Stimulated activated naive CD4-positive, alpha-beta T cell (primary cell): ENCODE measurements around the gene MACROH2A1.
"Not testable (repeated sequence)": the region's sequence is repeated elsewhere in the genome, so short reads cannot be mapped to it uniquely, and the experiment has no call there.

Source experiments
- DNase-seq, 6 experiments: peaks; one replicate each; lab custom pipeline; 2025; lab: John Stamatoyannopoulos, UW

MACROH2A1 gene

DNA sequence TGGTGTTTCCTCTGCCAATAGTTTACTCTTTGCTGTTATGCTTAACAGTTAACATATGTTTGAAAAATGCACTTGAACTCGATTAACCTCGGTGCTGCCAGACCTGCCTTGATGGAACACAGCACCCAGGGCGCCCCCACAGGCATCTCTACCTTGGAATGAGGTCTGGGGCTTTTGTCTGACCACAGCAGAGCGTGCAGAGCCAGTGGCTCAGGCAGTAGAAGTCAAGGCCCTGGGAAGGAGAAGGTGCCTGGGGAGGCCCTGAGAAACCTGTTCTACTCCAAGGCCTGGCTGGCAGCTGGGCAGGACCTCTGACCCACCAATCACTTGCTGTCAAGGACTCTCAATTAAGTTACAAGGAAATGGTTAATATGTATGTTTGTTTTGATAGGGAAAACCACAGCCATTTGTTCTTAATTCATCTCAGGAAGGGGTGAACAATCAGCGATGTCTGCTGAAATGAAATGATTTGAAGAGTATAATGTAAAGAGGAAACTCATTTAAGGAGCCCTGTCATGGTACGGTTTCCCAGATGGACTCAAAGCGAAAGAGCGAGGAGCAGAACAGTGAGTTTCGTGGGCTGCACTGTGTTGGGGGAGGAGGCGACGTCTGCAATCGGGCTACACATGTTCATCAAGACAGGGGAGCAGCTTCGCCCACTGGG is 21.9 kb downstream of the MACROH2A1 start:
- DNase-seq = no peak

DNA sequence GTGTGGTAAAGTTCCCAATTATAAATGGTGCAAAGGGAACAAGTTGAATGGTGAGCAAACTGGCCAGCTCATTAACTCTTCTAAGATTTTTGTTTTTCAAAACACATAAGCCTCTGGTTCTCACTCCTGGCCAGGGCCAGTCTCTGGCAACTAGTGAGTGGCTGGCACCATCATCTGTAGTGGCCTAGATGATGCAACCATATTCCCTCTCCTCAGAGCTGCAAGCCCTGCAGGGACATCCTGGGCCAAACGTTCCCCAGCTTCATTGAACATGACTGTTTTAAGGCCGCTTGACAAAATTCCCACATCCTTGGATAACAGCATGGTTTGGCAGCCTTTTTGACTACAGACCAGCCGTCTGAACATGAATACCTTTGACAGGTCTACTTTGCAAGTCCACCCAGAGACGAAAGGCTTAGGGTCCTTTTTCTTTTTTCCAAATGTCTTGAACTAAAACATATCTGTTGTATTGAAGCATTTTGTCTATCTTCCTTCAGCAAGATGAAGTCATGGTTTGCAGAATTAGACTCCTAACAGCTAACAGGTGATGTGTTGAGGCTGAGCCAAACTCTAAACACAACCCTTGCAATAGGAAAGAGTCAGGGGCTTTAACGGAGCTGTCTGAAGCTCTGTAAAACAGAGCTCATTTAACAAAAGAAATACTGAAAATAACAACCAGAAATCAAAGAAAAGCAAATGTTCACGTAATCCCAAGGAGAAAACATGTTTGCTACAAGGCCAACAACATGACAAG is 23.8 kb downstream of the MACROH2A1 start:
- DNase-seq = no peak

DNA sequence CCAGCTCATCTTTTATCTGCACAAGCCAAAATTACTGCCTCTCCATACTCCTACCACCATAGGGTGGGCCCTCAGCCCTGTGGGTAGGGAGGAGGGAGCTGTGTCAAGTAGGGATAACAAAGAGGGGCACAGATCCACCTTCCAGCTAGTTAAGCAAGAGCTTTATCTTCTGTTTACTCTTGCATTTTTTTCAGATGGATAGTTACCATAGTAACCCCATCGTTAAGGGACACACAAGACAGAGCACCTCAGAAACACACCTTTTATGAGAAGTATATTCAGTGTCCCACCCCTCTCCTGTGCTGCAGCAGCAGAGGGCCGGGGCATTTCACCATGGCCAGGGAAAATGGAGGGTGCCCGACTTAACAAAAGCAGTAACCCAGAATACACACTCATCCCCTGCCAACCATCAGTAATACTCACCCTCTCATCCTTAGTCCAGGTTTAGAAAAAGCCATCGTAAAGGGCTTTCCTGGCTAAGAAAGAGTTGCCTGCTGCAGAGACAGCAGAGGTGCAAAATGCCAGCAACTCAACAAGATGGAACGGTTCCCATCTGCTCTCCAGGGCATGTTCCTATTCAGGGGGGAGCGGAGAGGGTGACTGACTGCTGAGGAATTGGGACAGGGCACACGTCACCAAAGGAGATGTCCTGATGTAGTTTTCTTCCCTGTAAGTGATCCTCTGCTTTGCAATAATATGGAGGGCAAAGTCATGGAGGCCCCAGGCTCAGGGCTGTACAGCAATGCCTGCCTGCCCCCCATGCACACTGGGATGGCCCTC is 25.1 kb downstream of the MACROH2A1 start:
- DNase-seq = peak in 1 of 6 experiments; percentile 10

DNA sequence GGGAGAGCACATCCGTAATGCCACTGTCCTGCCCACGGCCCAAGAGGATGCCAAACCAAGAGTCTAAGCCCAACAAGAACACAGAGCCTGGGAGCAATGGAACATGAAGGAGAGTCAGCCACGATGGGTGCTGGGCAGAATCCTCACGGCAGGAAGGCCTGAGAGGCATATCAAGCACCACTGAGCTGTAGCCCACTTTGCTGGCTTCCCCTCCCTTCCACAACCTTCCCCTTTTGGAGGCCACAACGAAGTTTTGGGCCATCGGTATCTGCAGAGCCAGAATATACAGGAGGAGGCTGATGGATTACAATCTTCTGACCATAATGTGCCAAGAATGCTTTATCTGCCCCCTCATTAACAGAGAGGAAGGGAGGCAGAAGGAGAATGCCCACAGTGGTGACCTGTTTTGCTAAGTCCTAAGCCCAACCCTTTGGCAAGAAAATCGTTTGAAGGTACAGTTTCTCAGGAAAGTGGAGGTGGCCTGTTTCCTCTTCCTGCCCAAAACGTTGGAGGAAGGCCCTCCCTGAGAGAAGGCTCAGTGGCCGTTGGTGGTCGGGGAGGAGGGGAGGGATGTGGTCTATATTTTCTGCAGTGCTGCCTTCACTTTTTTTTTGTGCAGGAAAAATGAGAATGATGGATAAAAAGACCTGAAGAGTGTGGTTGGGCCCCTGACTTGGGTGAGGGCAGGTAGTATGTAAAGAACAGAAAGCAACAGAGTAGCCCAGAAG is 26.2 kb downstream of the MACROH2A1 start:
- DNase-seq = no peak

DNA sequence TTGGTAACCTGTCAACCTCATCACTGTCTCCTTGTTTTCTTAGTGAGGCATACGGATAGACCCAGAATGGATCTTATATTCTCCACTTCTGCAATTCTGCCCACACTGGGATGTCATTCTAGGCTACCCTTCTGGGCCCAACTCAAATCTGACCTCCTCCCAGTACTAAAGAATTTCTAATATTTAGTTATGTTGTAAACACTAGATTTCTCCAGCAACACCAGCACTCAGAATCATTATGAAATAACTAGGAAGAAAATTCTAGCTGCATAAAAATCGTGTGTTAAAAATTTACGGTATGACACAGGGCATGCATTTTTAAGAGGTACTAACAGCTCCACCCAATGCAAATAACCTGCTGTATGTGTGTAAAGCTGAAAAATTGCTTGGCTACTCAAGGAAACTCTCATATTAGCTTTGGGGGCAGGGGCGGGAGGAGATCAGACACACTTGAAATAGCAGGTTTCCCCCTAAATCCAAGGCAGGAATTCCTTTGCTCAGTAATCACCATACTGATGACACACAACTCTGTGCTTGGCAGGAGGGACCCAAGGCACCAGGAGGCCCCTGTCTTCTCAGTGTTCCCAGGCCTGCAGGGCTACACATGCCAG is 27.3 kb downstream of the MACROH2A1 start:
- DNase-seq = no peak

DNA sequence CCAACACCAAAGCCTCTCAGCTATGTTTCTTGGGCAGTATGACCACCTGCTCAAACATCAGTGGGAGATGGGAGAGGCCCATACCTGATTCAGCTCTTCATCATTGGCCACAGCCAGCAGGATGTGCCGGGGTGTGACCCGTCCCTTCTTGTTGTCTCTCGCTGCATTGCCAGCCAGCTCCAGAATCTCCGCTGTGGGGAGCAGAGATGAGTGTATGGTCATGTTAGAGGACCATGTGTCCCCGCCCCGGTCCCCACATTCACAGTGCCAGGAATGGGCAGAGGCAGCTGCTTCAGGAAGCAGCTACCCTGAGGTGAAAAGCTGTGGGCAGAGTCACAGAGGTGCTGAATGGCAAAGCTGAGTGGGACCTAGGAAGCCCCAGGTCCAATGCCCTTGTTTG is 29.1 kb downstream of the MACROH2A1 start:
- no peak for DNase-seq

DNA sequence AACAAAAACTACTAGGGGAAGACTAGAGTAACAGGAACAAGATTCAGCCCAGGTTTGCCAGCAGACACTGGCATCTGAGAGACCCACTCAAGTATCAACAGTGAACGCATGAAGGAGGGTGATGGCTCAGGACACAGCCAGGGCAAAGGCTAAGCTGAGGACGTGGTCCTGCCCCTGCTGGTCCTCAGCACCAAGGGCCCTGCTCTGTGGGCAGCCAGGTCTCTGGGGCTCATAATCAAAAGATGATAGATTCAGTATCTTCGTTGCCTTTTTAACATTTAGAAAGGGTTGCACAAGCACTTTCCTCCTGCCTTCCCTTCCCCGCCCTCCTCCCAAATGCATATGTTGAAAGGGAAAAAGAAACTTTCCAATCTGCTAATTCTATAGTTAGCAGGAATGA is 31.5 kb downstream of the MACROH2A1 start:
- no peak for DNase-seq

DNA sequence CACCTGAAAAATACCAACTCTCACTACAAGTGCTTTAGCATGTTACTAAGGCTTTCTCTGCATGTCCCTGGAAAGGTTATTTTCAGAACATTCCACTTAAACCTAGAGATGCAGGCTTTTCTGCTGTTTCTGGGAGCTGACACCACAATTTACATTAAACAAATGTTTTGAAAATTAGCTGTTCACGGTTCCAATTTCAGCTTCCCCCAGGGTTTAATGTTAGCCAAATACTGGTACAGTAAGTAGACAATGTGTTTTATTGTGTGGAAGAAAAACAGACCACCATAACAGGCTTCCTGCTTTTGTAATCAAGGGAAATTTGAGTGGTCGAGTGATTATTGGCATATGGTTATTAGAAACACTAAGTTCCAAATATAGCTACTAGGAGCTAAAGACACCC is 32.0 kb downstream of the MACROH2A1 start:
- DNase-seq = no peak

DNA sequence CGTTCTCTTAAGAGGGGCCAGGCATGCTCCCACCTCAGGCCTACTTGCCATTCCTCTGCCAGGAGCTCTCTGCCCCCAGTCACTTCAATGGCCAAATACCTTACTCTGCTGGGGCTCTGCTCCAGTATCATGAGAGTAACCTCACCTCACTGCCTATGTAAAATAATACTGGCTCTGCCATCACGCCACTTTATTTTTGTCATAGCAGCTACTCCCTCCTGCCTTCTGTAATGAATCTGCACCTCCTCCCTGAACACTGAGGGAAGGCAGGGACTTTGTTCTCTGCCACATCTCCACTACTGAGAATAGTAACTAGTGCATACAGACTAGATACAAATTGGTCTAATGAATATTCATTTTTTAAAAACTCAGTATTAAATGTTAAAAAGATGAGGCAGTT is 33.8 kb downstream of the MACROH2A1 start:
- no peak for DNase-seq

DNA sequence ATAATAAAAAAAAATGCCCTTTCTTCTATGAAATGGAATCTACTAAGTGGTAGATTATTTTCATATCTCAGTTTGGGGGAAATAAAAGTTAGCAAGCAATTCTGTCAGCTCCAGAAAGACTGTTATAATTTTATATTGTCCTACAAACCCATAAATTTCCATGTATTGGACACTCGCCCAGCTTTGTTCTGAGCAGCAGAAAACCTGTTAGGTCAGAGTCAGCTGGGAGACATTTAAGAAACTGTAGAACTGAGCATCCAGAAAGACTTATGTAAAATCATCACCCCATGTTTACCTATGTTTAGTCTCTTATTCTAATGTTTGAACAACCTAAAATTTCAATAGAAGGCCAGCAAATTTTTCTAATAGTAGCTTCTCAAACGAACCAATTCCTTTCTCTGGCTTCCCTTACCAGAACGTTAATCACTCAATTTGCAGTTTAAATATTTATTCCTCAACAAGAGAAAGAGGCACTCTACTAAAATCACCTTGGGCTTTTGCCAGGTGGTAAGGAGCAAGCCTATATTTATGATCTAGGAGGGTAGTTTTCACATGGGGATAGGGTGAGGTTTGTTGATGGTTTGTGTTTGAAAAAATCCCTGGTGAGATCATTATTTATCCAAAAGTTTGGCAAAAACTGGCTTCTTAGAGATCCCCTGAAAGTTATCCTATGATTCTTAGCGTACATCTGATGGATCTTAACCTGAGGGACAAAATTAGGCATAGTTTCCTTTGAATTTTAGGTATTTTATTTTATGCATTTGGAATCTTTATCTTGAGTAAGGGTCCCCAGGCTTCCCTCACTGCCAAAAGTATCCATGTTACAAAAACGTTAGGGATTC is 34.4 kb downstream of the MACROH2A1 start:
- no peak for DNase-seq

DNA sequence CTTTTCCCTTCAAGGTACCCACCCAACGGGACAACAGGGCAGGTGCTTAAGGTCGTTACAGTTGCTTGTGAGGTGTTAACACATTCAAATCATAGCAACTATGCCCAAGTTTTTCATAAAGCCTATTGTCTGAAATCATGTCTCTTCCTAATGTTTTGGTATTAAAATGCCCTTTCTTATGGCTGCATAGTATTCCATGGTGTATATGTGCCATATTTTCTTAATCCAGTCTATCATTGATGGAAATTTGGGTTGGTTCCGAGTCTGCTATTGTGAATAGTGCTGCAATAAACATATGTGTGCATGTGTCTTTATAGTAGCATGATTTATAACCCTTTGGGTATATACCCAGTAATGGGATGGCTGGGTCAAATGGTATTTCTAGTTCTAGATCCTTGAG is 35.7 kb downstream of the MACROH2A1 start:
- not testable (repeated sequence) for DNase-seq

DNA sequence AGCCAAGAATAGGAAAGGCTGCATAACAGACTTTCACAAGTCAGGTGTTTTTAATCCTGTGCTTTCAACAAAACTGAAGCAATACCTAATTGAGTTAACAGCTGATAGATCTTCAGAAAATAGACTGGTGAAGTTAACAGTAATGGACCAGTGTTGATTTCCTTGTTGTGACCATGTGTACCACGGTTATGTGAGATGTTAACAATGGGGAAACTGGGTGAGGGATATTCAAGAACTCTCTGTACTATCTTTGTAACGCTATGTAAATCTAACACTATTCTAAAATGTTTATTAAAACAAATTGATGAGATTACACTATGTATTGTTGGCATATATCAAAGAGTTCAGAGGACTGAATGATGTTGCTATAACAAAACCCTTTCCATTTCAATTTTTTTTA is 36.9 kb downstream of the MACROH2A1 start:
- no peak for DNase-seq

DNA sequence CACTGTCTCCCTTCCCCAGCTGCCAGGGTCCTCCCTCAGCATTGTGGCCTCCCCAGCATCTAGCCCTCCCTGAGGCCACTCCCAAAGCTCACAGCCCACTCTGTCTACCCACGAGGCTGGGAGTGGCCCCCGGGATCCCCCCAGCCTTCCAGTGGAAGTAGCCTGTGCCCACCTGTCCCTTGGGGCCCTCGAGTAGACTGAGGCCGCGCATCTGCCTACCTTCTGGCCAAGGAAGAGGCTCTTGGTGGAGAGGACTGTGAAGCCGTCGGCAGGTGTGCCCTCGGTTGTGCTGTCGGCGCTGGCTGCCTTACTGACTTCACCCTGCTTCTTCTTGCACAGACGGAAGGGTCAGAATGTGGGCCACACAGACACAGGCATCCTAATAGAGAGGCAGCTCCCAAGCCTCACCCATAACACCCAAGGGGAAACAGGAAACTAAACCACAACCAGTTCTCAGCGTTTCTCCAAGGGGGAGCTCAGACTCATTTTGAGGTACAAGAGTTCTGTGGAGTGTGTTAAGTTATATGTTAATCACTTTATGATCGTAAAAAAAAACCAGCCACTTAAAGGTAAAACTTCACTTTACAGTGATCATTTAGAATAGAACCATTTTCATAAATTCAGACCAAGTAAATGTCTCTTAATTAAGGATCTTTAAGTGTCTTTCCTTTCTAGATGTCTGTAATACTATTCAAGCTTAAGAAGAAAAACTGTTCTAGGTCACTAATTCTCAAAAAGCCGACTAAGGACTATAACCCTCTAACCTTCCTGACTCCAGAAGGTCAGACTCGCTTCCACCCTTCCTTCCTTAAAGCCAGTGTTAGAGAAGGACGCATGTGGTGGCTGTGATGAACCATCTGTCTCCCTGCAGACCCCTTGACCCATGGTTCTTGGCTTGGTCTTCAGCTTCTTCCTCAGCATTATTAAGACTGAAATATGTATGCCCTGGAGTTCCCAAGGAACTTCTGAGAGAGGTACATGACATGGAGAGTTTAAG is 38.5 kb downstream of the MACROH2A1 start:
- no peak for DNase-seq

DNA sequence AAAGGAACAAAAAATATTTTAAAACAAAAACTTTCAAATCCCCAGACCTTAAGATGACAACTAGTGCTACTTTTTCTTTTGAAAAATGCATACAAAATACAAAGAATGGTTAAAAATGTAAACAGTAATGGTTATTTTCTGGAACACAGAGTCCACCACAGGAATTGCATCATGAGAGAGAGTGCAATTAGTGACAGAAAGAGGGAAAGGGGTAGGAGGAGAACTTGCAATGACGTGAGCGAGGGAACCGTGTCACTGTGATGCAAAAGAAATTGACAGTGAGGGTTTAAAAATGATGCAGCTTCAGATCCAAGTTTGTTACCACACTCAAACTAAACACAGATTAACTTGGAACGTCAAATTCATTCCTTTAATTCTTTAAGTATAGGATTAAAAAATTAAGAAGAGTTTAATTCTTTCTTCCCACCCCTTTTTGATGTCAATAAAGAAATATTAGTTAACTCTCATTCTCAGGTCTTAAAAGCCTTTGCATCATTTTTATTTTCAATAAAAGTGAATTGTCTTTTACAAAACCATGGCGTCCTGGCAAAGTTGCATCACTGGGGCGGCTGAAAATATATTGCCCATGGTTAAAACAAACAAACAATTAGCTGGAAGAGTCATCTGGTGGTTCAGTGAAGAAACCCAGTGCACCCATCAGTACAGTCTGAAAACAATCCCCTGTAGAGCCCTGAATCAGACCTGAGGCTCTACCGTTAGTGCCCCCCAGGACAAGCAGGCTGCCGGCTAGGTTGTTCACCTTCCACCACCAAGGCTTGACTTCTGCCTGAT is 39.5 kb downstream of the MACROH2A1 start:
- DNase-seq = no peak

DNA sequence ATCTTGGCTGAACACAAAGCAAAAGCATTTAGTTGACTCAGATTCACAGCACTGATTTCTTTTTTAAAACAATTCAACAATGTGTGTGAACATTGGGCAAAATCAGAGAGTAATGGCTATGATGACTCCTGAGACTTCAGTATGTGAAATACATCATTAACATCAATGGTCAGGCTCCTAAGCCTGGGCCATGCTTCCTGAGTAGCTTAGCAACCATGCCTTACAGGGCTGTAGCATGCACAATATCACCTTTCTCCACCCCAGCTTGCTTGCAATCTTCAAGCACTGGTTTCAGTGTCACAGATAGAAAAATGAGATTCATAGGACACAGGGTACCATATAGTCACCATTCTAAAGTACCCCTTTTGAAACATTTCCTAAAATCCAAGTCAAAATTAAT is 41.3 kb downstream of the MACROH2A1 start:
- DNase-seq = no peak

DNA sequence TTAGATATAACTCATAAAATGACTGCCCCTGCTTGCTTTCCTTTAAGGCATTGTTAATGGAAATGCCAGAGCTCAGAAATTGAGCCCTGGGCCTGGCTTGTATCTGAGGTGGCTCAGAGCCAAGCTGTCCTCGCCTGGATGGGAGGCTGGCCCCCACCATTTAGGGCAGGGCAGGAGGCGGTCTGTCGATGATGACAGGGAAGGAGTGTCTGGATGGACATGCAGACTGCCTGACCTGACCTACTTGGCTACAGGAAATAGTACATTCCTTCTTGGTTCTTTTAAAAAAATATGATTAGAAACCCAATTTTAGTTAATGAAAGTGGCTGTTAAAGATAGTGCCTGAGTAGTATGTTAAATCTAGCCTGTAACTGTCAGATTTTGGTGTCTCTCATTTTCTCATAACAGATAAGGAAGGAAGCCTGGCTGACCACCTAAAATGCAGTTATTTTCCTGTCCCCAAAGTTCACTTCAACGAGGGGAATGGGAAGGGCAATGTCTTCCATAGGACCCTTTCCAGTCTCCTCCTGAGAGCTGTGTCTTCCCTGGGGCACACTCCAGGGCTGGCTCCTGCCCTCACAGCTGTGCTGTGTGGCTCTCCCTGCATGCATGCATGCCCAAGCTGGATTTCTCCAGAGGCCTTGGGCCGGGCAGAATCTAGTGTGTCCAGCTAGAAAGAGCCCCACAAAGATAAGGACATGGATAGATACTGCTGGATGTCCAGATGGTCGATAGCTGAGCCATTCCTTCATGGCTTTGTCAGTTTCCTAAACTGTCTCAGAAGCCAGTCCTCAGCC is 42.3 kb downstream of the MACROH2A1 start:
- no peak for DNase-seq

DNA sequence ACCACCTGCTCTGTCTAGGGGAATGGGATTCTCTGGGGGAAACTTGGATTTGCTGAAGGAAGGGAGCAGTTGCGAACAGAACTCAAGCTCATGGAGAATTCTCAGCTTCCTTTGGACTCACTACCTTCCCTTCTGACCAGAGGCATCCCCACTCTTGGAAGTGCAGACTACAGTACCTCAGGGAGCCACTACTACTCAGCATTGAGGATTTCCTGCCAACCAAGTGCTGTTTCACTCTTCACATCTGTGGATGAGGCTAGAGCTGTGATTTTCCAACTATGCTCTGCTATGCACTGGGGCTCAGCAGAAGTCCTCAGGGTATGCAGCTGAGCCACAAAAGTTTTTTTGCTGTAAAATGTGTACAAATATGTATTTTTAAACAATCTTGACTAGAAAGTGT is 43.9 kb downstream of the MACROH2A1 start:
- DNase-seq = no peak
